Right cardiac atrium (tissue), 5 donors: ENCODE data around the gene PHIP. TPM values are rescaled to one million over a fixed set of nuclear protein-coding genes. Genes with fewer than 3 reads are reported as not detected.

Experiments used
- ATAC-seq, 2 donors: fragments of 200-7000 bp; cut with Tn5 transposase; one replicate each; pipeline versions ENCODE4 v1.8.0 to v1.9.1; 2020; ENCODE audit warnings: moderate library complexity in 2 of 2, mild to moderate bottlenecking in 1 of 2
- DNase-seq, 3 donors: peaks; one replicate each; pipeline ENCODE4 v3.0.0-alpha.2; 2020
- H3K27ac ChIP-seq: one replicate; pipeline ENCODE4 v1.5.1; 2013; ENCODE audit warnings: mild to moderate bottlenecking, low read length, control low read depth, moderate library complexity
- H3K27me3 ChIP-seq: one replicate; pipeline ENCODE4 v1.6.1; 2013; ENCODE audit not compliant: control insufficient read depth, insufficient read depth
- H3K4me1 ChIP-seq: one replicate; pipeline ENCODE4 v1.6.1; 2013; ENCODE audit warnings: low read length; ENCODE audit not compliant: control insufficient read depth, insufficient read depth
- H3K4me3 ChIP-seq: one replicate; pipeline ENCODE4 v1.5.1; 2013; ENCODE audit warnings: low read length, control low read depth
- H3K9me3 ChIP-seq: one replicate; pipeline ENCODE4 v1.6.1; 2013; ENCODE audit warnings: low read length; ENCODE audit not compliant: control insufficient read depth
- WGBS: extraction: QIAGEN DNeasy Blood & Tissue Kit; methylation state at CpG from one replicate; pipeline ENCODE4 v1.1.7; 2013; 5-methylcytosine and 5-hydroxymethylcytosine counted together
- intact Hi-C, 4 donors: fragments of 100-400 bp; cut with DNase I; formaldehyde crosslinking; loops; one replicate each; pipeline versions ENCODE4 v1.11.0 to v1.14.0; 2022 to 2023
- polyA plus RNA-seq: library from polyadenylated mRNA; stranded (reverse); fragments of 200-250 nt; gene quantifications from one replicate; pipeline ENCODE4 v1.2.3, GENCODE V29; 2013
- total RNA-seq, 4 donors: library from RNA; stranded (reverse); fragmentation: NEBNext Ultra II Directional; extraction: Animal tissue kit (Norgen Biotek cat#: 25700); gene quantifications; one replicate each; pipeline ENCODE4 v1.2.1, GENCODE V29; 2021
- donor health status: healthy with polysubstance abuse.
- donor health status: DM: no; HTN: yes; CAD: no.
- donor health status: DM: no; HTN: no; CAD: no.
- donor health status: DM: no; HTN: yes; CAD: no; lungs with severe emphysema.
- donor health status: DM: yes; HTN: yes; CAD: no.

Gene PHIP
- total and polyA plus RNA-seq, 5 donors = 6.8 to 19.6 (median 19.2) TPM

DNA sequence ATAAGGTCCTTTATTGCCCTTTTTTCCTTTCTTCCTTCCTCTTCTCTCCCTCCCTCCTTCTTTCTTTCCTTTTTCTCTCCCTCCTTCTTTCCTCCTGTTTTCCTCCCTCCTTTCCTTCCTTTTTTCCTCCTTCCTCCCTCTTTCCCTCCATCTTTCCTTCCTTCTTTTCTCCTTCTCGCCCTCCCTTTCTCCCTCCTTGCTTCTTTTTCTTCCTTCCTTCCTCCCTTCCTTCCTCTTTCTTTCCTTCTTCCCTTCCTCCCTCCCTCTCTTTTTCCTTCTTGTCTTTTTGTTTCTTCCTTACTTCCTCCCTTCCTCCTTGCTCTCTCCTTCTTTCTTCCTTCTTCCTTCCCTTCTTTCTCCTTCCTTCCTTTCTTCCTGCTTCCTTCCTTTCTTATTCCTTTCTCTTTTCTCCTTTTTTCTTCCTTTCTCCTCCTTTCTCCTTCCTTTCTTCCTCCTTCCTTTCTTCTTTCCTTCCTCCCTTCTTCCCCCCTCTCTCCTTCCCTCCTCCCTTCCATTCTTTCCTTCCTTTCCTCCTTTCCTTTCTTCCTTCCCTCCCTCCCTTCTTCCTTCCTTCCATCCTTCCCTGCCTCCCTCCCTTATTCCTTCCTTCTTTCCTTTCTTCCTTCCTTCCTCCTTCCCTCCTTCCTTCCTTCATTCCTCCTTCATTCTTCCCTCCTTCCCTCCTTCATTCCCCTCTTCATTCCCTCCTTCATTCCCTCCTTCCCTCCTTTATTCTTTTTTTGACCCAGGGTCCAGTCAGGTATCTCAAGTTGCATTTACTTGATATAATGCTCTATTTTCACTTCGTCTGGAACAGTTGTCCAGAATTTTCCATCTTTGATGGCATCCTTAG, 11.7 kb upstream of the PHIP start:
- DNase-seq = no peak
- intact Hi-C loops = no loop called here
- Histone ChIP-seq H3K27ac (no peak overlapping the region), H3K4me1 (no peaks in the 10 kb centered on the region), H3K4me3 (no peak overlapping the region), H3K27me3 (no peaks in the 10 kb centered on the region), H3K9me3 (no peaks in the 10 kb centered on the region)
- no peak for ATAC-seq
- 74% methylated on average over 2 of the region's 2 CpGs for WGBS

DNA sequence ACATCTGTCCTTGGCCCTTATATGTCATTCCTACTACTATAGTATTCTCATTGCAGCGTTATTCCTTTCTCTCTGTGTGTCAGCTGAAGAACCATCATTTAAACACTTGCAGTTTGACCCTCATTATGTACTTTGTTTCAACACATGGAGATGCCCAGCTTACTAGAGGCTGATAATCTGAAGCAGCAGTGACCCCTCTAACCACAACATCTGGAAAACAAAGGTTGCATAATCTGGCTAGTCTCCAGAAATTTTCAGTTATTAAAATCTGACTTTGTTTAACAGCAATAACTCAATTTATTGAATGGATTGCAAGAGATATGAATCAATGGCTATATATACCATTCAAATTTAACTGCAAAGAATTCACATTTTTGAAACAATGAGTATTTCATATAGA, 6.6 kb upstream of the PHIP start:
- no peaks in the 10 kb centered on the region for H3K9me3 ChIP-seq
- no peaks in the 10 kb centered on the region for H3K4me1 ChIP-seq
- no peaks in the 10 kb centered on the region for H3K27me3 ChIP-seq
- no peak for ATAC-seq
- H3K4me3 ChIP-seq = no peak overlapping the region
- no peak overlapping the region for H3K27ac ChIP-seq
- WGBS = 81% methylated on average over 1 of the region's 1 CpG
- DNase-seq = no peak
- intact Hi-C loops = no loop called here

DNA sequence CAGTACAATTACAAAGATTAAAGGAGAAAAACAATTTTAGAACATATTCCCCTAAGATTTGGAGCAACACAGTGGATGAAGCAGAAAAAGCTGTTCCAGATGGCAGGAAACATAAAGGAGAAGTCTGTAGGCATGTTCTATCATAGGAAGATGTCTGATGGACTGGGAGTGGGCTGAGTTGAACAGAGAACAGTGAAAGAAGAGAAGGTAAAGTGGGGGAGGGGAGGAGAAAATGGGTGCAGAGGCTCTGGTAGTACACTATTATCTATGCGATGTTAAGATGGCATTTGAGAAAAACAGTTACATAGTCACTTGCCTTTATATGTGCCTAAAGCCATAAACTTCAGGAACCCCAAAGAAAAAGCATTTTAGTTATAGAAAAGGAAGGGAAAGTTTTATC, 4.2 kb upstream of the PHIP start:
- no peak overlapping the region for H3K27ac ChIP-seq
- 89% methylated on average over 1 of the region's 1 CpG for WGBS
- ATAC-seq = no peak
- no peak for DNase-seq
- intact Hi-C loops = no loop called here
- no peaks in the 10 kb centered on the region for H3K9me3 ChIP-seq
- no peaks in the 10 kb centered on the region for H3K27me3 ChIP-seq
- H3K4me3 ChIP-seq = no peak overlapping the region
- no peaks in the 10 kb centered on the region for H3K4me1 ChIP-seq

DNA sequence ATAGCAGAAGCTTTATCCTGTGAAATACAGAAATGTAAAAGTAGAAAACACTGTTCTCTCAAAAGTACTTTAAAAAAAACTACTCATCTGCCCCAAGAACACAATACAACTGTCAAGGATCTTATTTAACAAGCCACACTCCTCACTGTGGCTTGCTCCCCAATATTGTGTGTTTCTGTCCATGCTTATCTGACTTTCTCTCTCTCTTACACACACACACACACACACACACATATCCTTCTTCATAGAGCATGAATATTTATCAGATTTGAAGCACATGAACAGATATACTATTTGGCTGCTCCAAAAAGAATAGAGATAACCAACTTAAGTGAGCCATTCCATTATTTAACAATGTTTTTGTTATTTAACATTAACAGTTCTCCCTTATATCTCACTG, 3.6 kb upstream of the PHIP start:
- Histone ChIP-seq H3K27me3 (no peaks in the 10 kb centered on the region), H3K27ac (no peak overlapping the region), H3K9me3 (no peaks in the 10 kb centered on the region), H3K4me1 (no peaks in the 10 kb centered on the region), H3K4me3 (no peak overlapping the region)
- intact Hi-C loops = no loop called here
- DNase-seq = no peak
- no peak for ATAC-seq

DNA sequence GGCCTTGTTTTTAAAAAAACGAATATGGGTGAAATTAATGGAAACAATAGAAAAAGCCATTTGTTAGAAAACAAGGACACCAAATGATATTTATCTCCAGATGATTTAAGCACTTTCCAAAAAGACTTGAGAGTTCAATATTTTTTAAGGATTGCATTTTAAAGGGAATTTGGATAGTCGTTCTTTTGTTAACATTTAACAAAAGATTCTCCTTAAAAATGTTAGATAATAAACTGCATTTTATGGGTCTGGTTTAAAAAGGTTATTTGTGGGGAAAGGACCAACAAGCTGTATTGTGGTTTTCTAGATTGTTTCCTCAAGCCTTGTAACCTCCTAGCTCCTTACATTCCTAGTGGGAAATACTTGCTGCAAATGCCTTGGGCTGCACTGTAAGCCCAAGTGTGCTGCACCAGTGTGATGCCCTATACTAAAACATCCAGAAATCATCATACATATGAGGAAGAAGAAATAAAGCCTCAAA, 1.5 kb upstream of the PHIP start:
- DNase-seq (no peak), ATAC-seq (no peak)
- Histone ChIP-seq H3K9me3 (no peaks in the 10 kb centered on the region), H3K27ac (no peak overlapping the region), H3K4me3 (peak overlapping the region; percentile 99), H3K4me1 (no peaks in the 10 kb centered on the region), H3K27me3 (no peaks in the 10 kb centered on the region)
- intact Hi-C loops = loop anchor here in 2 of 4 donors (5.0 kb wide), 1 partner anchor 153 kb away; the partner anchor contains the start of gene HMGN3 (in 2 of the 2)
- WGBS = 40% methylated on average over 2 of the region's 2 CpGs

DNA sequence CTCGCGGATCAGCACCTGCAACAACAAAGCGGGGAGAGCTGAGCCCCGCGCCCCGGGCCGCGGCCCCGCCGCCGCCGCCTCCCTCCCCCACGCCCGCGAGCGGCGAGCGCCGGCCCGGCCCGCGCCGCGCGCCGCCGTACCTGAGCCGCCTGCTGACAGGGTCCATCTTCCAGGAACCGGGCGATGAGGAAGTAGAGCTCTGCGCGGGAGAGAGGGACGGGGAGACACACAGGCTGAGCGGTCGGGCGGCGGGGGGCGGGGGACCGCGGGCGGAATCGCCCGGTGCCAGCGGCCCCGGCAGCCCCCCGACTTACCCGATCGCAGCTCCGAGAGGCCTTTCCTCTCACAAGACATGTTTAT, 359 bp downstream of the PHIP start:
- intact Hi-C loops = loop anchor here in 2 of 4 donors (5.0 kb wide), 1 partner anchor 155 kb away; the partner anchor contains the start of gene HMGN3 (in 2 of the 2)
- Histone ChIP-seq H3K9me3 (no peaks in the 10 kb centered on the region), H3K27me3 (no peaks in the 10 kb centered on the region), H3K4me3 (peak overlapping the region; percentile 99), H3K27ac (peak overlapping the region; percentile 82), H3K4me1 (no peaks in the 10 kb centered on the region)
- no peak for DNase-seq
- peak; percentile 49 to 54 for ATAC-seq
- under 1% methylated on average over 48 of the region's 49 CpGs for WGBS

DNA sequence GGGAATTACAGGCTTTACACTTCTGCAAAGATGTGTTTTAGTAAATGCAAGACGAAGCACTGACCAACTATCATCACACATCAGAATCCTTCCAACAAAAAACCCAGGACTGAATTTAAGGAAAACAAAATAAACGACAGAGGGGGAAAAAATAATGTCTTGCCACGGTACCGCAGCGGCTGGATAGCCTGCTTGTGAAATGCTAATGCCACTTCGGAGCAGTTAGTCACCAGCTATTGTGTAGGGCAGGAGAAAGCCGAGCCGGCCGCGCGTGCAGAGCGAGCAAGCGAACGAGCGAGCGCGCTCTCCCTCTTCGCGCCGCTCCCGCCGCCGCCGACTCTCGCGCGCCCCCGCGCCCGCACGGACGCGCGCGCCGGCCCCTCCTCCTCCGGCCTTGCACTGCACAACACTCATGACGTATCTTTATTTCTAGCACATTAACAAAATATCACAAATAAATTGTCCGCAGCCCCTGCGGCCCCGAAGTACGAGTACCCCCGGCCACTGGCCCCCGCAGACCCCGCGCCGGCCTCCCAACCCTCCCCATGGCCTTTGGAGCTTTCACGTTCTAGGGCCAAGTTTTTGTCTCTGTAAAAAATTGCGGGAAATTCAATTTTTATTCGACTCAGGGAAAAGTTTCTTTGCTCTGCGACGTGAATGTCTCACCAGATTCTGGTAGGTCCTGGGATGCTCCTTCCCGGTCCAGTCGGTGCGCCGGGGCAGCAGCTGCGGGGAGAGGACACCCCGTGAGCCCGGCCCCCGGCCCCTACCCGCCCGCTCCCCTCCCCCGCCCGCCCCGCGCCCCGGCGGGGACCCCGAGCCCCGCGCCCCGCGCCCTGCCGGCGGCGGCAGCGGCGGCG, 1.0 kb downstream of the PHIP start:
- Histone ChIP-seq H3K4me1 (no peaks in the 10 kb centered on the region), H3K27ac (peak overlapping the region; percentile 97), H3K27me3 (no peaks in the 10 kb centered on the region), H3K4me3 (peak overlapping the region; percentile 99), H3K9me3 (no peaks in the 10 kb centered on the region)
- intact Hi-C loops = loop anchor here in 2 of 4 donors (5.0 kb wide), 1 partner anchor 155 kb away; the partner anchor contains the start of gene HMGN3 (in 2 of the 2)
- DNase-seq = peak; percentile 92 to 96 (median 96)
- ATAC-seq = peak; percentile 88 to 90
- 1% methylated on average over 79 of the region's 79 CpGs for WGBS

DNA sequence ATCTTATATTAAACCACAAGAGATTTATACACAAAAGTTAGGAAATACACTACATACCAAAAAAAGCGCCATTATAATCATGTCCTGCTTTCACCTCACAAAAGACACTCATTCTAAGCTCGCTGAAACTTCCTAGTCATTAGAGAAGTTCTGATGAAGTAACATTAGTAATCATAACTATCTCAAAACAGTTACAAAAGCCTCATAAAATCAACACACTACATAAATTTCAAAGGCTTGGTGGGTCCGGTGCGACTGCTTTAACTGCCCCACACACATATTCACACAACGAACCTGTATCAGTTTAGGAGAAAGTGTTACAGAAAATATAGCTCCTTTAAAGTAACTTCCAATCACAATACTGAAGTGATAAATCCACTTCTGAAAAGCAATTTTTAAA, 1.9 kb downstream of the PHIP start:
- Histone ChIP-seq H3K27ac (peak overlapping the region; percentile 54), H3K9me3 (no peaks in the 10 kb centered on the region), H3K4me1 (no peaks in the 10 kb centered on the region), H3K27me3 (no peaks in the 10 kb centered on the region), H3K4me3 (peak overlapping the region; percentile 99)
- ATAC-seq (no peak), DNase-seq (no peak)
- 5% methylated on average over 5 of the region's 5 CpGs for WGBS
- intact Hi-C loops = loop anchor here in 2 of 4 donors (5.0 kb wide), 1 partner anchor 156 kb away; the partner anchor contains the start of gene HMGN3 (in 2 of the 2)

DNA sequence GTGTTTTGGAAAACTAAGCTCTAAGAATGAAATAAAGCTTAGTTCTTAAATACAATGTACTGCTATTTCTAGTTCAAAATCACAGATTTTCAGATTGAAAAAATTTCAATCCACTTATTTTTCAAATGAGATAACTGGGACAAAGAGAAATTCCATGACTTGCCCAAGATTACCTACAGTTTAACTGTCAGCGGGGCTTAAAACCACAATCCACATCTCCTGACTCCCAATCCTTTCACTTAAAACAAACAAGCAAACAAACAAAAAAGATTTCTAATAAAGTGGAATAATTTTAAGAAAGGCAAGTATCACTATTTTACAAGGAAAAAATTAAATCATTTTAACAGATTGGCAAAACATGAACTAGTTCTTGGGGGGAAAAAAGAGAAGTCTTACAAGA, 4.2 kb downstream of the PHIP start:
- H3K4me1 ChIP-seq = no peaks in the 10 kb centered on the region
- no peak for DNase-seq
- H3K4me3 ChIP-seq = no peak overlapping the region
- H3K27me3 ChIP-seq = no peaks in the 10 kb centered on the region
- H3K27ac ChIP-seq = no peak overlapping the region
- intact Hi-C loops = no loop called here
- H3K9me3 ChIP-seq = no peaks in the 10 kb centered on the region
- WGBS = 92% methylated on average over 1 of the region's 1 CpG
- ATAC-seq = no peak

DNA sequence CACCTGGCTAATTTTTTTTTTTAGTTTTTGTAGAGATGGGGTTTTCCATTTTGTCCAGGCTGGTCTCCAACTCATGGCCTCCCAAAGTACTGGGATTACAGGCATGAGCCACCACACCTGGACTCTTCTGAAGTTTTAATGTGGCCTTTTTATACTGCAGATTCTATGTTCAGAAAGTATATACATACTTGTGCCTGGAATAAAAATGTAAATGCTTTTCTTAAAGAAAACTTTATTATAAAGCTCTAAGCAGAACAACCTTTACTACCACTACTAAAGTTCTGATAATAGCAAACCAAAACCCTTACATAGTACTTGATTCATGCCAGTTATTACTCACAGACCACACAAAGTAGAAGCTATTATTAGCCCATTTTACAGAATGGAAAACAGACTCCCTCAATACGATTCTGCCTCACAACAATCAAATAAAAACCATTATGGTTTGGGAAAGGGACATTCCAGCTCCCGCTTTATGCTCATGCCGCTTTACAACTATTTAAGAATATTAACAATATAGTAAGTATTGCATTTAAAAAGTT, 5.3 kb downstream of the PHIP start:
- Histone ChIP-seq H3K4me1 (no peaks in the 10 kb centered on the region), H3K27ac (no peak overlapping the region), H3K9me3 (no peaks in the 10 kb centered on the region), H3K4me3 (no peak overlapping the region), H3K27me3 (no peaks in the 10 kb centered on the region)
- intact Hi-C loops = no loop called here
- DNase-seq = no peak
- WGBS = 95% methylated on average over 3 of the region's 3 CpGs
- ATAC-seq = no peak

DNA sequence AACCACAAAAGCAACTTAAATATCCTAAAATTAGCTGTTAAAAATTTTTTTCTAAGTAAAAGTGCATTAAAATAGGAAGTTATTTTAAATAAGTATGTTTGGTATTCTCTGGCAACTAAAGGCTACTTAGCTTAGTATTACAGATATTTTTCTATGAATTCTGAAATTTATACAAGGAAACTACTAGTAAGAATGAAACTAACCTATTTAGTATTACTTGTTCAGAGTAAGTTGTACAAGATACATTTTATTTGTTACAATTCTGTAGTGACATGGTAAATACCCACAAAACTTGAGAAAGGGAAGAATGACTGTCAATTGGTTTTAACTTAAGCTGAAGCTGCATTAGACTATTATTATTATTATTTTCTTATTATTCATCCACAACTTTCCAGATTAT, 6.5 kb downstream of the PHIP start:
- intact Hi-C loops = no loop called here
- no peaks in the 10 kb centered on the region for H3K27me3 ChIP-seq

More for the DNA sequence above, 6.5 kb downstream of the PHIP start:
- no peaks in the 10 kb centered on the region for H3K4me1 ChIP-seq
- no peak for DNase-seq
- ATAC-seq = no peak
- no peak overlapping the region for H3K4me3 ChIP-seq
- no peak overlapping the region for H3K27ac ChIP-seq
- no peaks in the 10 kb centered on the region for H3K9me3 ChIP-seq
